ENCODE results near the gene RELN.

Gene RELN

DNA sequence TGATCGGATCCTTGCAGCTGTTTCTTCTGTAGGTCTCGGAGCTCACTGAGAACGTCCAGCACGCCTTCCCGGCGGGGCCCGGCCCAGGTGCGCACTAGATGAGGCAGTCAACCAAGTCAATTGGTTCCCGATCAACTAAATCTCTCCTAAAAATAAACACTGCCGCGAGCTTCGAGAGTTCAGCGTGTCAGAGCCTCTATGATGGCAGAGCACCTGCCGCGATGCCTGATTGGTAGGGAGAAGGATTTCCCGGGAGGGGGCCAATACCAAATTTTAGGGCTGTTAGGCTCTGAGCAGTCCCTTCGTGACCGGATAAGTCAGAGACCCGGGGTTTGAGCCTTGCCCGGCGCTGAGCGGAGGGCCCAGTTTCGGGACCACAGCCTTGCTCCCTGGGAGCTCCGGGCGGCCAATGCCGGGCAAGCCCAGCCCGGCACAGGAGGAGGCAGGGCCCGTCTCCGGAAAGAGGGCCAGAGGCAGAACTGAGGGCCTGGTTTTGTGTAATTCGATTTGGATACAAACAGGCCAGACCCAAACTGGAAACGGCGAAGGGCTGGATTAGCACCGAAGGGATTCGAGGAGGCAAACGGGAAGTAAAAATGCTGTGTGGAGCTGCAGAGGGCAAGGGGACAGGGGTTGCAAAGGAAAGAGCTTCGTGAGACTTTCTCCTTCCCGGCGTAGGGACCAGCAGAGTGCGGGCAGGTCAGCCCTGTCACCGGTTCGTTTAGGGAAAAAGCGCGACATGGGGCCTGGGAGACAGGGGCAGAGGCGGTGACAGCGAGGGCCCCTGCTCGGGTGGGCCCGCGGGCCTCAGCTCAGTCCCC, 544.0 kb downstream of the RELN start:
- DNase-seq = no peak

DNA sequence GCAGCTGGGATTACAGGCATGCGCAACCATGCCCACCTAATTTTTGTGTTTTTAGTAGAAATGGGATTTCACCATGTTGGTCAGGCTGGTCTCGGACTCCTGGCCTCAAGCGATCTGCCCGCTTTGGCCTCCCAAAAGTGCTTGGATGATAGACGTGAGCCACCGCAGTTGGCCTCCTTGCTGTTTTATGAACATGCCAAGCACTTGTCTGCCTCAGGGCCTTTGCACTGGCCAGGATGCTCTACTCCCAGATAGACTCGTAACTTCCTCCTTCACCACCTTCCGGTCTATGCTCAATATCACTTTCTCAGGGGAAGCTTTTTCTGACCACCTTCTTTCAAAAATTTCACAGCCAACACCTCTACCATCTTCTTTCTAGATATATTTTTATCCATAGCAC, 549.8 kb downstream of the RELN start:
- DNase-seq = no peak

DNA sequence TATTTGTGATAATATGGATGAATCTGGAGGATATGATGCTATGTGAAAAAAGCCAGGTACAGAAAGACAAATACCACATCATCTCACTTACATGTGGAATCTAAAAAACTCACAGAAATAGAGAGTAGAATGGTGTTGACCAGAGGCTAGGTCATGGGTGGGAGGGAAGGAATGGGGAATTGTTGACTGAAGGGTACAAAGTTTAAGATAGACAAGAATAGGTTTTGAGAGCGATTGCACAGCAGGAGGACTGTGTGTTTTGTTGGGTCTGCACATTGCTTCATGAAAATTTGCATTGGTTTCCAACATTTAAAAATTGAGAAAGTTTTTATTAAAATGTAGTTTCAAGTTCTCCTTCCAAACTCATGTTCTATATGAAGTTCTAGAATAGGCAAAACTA, 551.8 kb downstream of the RELN start:
- DNase-seq = no peak

DNA sequence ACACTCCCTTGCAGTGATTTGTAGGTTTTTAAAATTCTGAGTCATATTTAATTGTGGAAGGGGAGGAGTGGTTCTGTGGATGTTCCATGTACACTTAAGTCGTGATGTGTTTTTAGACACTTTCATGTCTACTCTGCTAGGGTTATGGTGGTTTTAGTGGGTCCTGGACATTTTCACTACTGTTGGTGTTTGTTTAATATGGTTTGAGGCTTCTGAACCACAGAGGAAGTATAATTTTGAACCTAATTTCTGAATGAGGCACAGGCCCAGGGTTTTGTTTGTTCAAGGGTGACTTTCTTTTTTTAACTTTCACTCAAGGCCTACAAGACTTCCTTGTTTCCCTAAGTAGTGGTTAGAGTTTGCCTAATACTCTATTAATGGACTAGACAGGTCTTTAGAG, 556.7 kb downstream of the RELN start:
- DNase-seq = no peak

DNA sequence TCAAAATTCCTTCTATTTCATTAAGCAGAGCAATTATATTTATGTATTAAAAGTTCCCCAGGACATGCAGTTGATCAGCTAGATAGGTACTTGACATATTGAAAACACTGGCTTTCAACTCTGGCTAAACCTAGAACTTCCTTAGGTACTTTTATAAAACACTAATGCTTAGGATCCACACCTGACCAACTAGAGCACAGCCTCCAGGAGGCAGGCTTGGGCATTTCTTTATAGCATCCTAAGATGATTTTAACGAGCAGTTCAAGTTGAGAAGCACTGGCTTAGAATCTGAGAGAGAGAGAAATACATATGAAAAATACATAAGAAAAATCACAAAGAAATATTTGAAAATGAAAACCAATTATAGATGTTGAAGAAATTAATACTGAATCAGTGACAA, 564.3 kb downstream of the RELN start:
- no peak for DNase-seq

DNA sequence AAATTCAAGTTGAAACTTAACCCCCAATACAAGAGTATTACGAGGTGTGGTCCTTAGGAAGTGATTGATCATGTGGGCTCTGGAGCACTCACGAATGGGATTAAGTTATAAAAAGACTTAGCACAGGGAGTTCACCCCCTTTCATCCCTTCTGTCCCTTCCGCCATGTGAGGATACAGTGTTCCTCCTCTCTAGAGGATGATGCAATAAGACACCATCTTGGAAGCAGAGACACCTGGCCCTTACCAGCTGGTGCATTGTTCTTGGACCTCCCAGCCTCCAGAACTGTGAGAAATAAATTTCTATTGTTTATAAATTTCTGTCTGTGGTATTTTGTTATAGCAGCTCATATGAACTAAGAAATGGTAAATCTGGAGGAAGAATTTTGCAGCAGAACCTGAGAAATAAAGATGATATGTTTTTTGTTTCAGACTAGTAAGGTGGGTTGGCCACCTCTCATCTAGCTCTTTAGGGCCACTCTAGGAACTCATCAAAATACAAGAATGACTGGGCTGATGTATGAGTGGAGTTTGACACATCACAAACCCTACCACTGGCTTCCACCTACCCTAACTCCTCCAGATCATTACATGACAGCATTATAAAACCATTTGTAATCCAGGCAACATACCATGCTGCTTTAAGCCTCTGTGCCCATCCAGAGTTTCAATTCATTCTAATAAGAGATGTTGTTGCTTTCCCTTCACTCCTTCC, 565.8 kb downstream of the RELN start:
- no peak for DNase-seq

Measured in NCI-H1436 (cell line).